Hepatocyte (in vitro differentiated cells): ENCODE results near the gene NOSIP. TPM values are rescaled to one million over a fixed set of nuclear protein-coding genes. Genes with fewer than 3 reads are reported as not detected.

ENCODE experiments used
- DNase-seq: peaks from one replicate; pipeline ENCODE4 v3.0.0-alpha.2; 2016; ENCODE audit warnings: low spot score
- H2AFZ ChIP-seq: fragments of 200-600 bp; sonication (generic); 2 replicates; pipeline ENCODE4 v1.6.0; 2016; ENCODE audit warnings: antibody characterized with exemption, mild to moderate bottlenecking
- H3K27ac ChIP-seq: fragments of 200-600 bp; sonication (generic); 2 replicates; pipeline ENCODE4 v1.5.1; 2016; ENCODE audit warnings: mild to moderate bottlenecking
- H3K27me3 ChIP-seq: fragments of 200-600 bp; sonication (generic); 2 replicates; pipeline ENCODE4 v1.6.1; 2016
- H3K36me3 ChIP-seq: fragments of 200-600 bp; sonication (generic); replicated peaks from 2 replicates; pipeline ENCODE4 v1.5.1; 2016; ENCODE audit warnings: low read depth; ENCODE audit not compliant: insufficient read depth
- H3K4me1 ChIP-seq: fragments of 200-600 bp; sonication (generic); 2 replicates; pipeline ENCODE4 v1.5.1; 2016; ENCODE audit warnings: mild to moderate bottlenecking, moderate library complexity; ENCODE audit not compliant: insufficient read depth
- H3K4me2 ChIP-seq: fragments of 200-600 bp; sonication (generic); 2 replicates; pipeline ENCODE4 v1.6.0; 2016
- H3K4me3 ChIP-seq: fragments of 200-600 bp; sonication (generic); 2 replicates; pipeline ENCODE4 v1.5.1; 2016; ENCODE audit warnings: mild to moderate bottlenecking
- H3K79me2 ChIP-seq: fragments of 200-600 bp; sonication (generic); 2 replicates; pipeline ENCODE4 v1.6.0; 2017; ENCODE audit warnings: mild to moderate bottlenecking
- H3K9me2 ChIP-seq: fragments of 200-600 bp; sonication (generic); replicated peaks from 2 replicates; pipeline ENCODE4 v1.6.0; 2017; ENCODE audit warnings: mild to moderate bottlenecking; ENCODE audit not compliant: insufficient read depth
- H3K9me3 ChIP-seq: fragments of 200-600 bp; sonication (generic); 2 replicates; pipeline ENCODE4 v1.5.1; 2016; ENCODE audit warnings: low read depth, mild to moderate bottlenecking
- H4K20me1 ChIP-seq: fragments of 200-600 bp; sonication (generic); 2 replicates; pipeline ENCODE4 v1.6.0; 2016; ENCODE audit warnings: mild to moderate bottlenecking; ENCODE audit not compliant: insufficient read depth, poor library complexity, severe bottlenecking
- CTCF ChIP-seq: fragments of 200-600 bp; sonication (generic); IDR thresholded peaks from 2 replicates; pipeline ENCODE4 v1.5.1; 2016; ENCODE audit warnings: antibody characterized with exemption, mild to moderate bottlenecking; ENCODE audit not compliant: poor library complexity
- EZH2 ChIP-seq: fragments of 200-600 bp; sonication (generic); IDR thresholded peaks from 2 replicates; pipeline ENCODE4 v1.6.1; 2016; ENCODE audit warnings: antibody characterized with exemption, mild to moderate bottlenecking, borderline replicate concordance
- EZH2phosphoT487 ChIP-seq: fragments of 200-600 bp; sonication (generic); IDR thresholded peaks from one replicate; pipeline ENCODE4 v1.6.1; 2018; ENCODE audit warnings: antibody characterized with exemption, mild to moderate bottlenecking, low read depth, moderate library complexity; ENCODE audit not compliant: unreplicated experiment, severe bottlenecking
- WGBS: methylation state at CpG from one replicate; pipeline ENCODE4 v1.1.6; 2016; ENCODE audit warnings: low lambda C conversion rate; ENCODE audit errors: missing lambda C conversion rate; 5-methylcytosine and 5-hydroxymethylcytosine counted together
- polyA plus RNA-seq: library from polyadenylated mRNA; unstranded; fragments of >200 nt; fragmentation: Nextera tagmentation; extraction: Ambion mirVana; gene quantifications from 2 replicates; pipeline ENCODE4 v1.2.1, GENCODE V29; 2016
- total RNA-seq: library from RNA; depleted of rRNA; stranded (reverse); fragments of >200 nt; gene quantifications from 2 replicates; pipeline ENCODE4 v1.2.3, GENCODE V29; 2014

Gene NOSIP
- total and polyA plus RNA-seq, 2 experiments from 2014 or later: 52.8 to 93.9 TPM

GRCh38 chr19:49594993-49595818, 14.8 kb upstream of the NOSIP start:
- Histone ChIP-seq H3K27me3 (no peaks in the 10 kb centered on the region), H3K4me3 (no peak overlapping the region), H3K9me3 (no peaks in the 10 kb centered on the region), H4K20me1 (peaks cover 18% of the 10 kb centered on the region), H3K4me1 (peaks cover 6% of the 10 kb centered on the region), H3K4me2 (no peak overlapping the region), H3K79me2 (peaks cover 78% of the 10 kb centered on the region), H3K27ac (no peak overlapping the region), H3K9me2 (no peaks in the 10 kb centered on the region), H2AFZ (no peak overlapping the region), H3K36me3 (no peaks in the 10 kb centered on the region)
- peak; percentile 5 for DNase-seq
- TF ChIP-seq EZH2 (no peak), CTCF (no peak), EZH2phosphoT487 (no peak)
- 100% methylated on average over 10 of the region's 35 CpGs for WGBS

GRCh38 chr19:49594157-49594992, 14.0 kb upstream of the NOSIP start:
- no peak for TF ChIP-seq EZH2
- TF ChIP-seq EZH2phosphoT487: no peak
- no peak for TF ChIP-seq CTCF
- no peaks in the 10 kb centered on the region for H3K9me2 ChIP-seq
- peak; percentile 13 for DNase-seq
- H3K9me3 ChIP-seq: no peaks in the 10 kb centered on the region
- 93% methylated on average over 33 of the region's 35 CpGs for WGBS
- no peak overlapping the region for H3K4me3 ChIP-seq
- H2AFZ ChIP-seq: no peak overlapping the region
- H3K36me3 ChIP-seq: no peaks in the 10 kb centered on the region
- no peaks in the 10 kb centered on the region for H3K27me3 ChIP-seq
- H3K27ac ChIP-seq: peak overlapping the region; percentile 80
- peaks cover 6% of the 10 kb centered on the region for H3K4me1 ChIP-seq
- H4K20me1 ChIP-seq: peaks cover 18% of the 10 kb centered on the region
- H3K79me2 ChIP-seq: peaks cover 69% of the 10 kb centered on the region
- H3K4me2 ChIP-seq: peak overlapping the region; percentile 99

DNA sequence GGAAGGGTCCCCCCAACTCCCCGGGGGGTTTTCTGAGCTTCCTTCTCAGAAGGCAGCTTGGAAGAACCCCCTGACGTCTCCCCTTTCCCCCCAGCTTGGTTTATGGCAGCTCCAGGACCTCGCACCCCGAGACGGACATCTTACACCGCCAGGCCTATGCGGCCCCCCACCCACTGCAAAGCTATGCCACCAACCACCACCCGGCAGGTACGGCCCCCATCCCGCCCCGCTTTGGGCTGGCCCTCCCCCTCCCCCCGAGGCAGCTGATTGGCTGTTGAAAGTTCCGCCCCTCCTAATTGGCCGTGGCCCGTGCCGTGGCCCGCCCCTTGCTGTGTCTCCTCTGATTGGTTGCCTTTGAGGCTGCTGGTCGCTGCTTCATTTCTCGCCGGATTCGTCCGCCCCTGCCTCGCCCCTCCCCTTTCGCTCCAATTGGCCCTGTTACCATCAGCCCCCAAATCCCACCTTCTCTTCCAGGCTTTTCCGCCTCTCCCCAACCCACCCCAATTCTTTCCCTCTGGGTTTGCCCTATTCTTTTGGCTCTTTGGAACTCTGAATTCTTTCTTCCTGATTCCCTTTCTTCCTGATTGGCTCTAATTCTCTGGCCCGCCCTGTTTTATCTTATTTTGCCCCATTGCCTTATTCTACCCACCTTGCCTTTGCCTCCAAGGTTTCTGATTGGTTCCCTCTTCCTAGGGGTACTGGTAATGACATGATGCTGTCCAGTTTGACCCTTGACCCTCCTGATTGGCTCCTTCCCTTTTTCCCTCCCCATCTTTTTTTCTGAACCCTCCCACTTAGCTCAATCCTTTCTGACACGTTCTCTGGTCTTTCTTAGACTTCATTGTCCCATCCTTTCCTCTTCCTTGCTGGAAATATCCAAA, 13.1 kb upstream of the NOSIP start:
- H2AFZ ChIP-seq: no peak overlapping the region
- peak overlapping the region; percentile 87 for H3K27ac ChIP-seq
- peaks cover 6% of the 10 kb centered on the region for H3K4me1 ChIP-seq
- peaks cover 60% of the 10 kb centered on the region for H3K79me2 ChIP-seq
- peak overlapping the region; percentile 99 for H3K4me3 ChIP-seq
- no peaks in the 10 kb centered on the region for H3K27me3 ChIP-seq
- DNase-seq: peak; percentile 95
- no peaks in the 10 kb centered on the region for H3K9me2 ChIP-seq
- TF ChIP-seq EZH2phosphoT487: no peak
- TF ChIP-seq CTCF: no peak
- TF ChIP-seq EZH2: no peak
- WGBS: 38% methylated on average over 7 of the region's 27 CpGs
- H3K36me3 ChIP-seq: no peaks in the 10 kb centered on the region
- peaks cover 18% of the 10 kb centered on the region for H4K20me1 ChIP-seq
- peak overlapping the region; percentile 99 for H3K4me2 ChIP-seq
- H3K9me3 ChIP-seq: no peaks in the 10 kb centered on the region
